Fibroblast of mammary gland (primary cell): Measurements from ENCODE around the gene NFIB.

Source experiments
- DNase-seq: peaks from one replicate; pipeline ENCODE4 v3.0.0-alpha.2; 2010; ENCODE audit warnings: low read depth
- H3K4me3 ChIP-seq: 2 replicates; pipeline ENCODE4 v1.5.1; 2011; ENCODE audit warnings: low read depth, mild to moderate bottlenecking, low read length, moderate library complexity; ENCODE audit not compliant: control insufficient read depth
- TF ChIP-seq, protein P1 (sequence below): conservative IDR thresholded peaks from 2 replicates; pipeline ENCODE4 v1.5.1; 2011; ENCODE audit warnings: low read depth, low read length, inconsistent platforms; ENCODE audit not compliant: control insufficient read depth, insufficient read depth

NFIB gene

DNA sequence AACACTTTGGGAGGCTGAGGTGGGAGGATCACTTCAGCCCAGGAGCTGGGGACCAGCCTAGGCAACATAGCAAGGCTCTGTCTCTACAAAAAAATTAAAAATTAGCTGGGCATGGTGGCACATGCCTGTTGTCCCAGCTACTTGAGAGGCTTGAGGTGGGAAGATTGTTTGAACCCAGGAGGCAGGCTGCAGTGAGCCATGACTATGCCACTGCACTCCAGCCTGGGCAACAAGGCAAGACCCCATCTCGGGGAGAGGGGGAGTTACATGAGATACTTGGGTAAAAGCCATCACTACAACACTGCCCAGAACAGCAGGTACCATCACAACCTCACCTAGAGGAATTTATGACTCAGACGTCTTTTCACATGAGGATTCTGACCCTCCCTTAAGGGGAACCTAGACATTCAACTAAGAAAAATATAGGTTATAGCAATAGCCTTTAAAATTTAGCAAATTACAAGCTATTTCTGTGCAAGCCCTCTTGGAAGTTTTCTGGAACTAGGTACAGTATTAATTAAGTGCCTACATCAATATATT lies 143.5 kb downstream of the NFIB start:
- DNase-seq, result no peak
- no peak overlapping the region for H3K4me3 ChIP-seq
- TF ChIP-seq, protein P1, sequence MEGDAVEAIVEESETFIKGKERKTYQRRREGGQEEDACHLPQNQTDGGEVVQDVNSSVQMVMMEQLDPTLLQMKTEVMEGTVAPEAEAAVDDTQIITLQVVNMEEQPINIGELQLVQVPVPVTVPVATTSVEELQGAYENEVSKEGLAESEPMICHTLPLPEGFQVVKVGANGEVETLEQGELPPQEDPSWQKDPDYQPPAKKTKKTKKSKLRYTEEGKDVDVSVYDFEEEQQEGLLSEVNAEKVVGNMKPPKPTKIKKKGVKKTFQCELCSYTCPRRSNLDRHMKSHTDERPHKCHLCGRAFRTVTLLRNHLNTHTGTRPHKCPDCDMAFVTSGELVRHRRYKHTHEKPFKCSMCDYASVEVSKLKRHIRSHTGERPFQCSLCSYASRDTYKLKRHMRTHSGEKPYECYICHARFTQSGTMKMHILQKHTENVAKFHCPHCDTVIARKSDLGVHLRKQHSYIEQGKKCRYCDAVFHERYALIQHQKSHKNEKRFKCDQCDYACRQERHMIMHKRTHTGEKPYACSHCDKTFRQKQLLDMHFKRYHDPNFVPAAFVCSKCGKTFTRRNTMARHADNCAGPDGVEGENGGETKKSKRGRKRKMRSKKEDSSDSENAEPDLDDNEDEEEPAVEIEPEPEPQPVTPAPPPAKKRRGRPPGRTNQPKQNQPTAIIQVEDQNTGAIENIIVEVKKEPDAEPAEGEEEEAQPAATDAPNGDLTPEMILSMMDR, result no peak

DNA sequence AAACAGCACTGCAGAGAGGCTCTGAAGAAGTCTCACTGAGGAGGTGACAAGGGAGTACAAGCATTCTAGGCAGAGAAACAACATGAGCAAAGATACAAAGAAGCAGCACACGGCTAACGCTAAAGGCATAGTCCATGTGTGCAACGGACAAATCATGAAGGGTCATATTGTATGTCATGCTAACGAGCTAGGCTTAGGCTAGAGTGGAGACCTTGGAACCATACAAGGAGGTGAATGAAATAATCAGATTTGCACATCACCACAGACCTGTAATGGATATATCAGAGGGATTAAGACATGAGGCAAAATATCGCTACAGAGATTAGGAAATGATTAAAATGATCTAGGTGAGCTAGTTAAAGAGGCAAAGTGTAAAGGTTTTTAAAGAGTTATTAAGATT lies 145.6 kb downstream of the NFIB start:
- no peak overlapping the region for H3K4me3 ChIP-seq
- DNase-seq, result no peak
- TF ChIP-seq, protein P1, result no peak

DNA sequence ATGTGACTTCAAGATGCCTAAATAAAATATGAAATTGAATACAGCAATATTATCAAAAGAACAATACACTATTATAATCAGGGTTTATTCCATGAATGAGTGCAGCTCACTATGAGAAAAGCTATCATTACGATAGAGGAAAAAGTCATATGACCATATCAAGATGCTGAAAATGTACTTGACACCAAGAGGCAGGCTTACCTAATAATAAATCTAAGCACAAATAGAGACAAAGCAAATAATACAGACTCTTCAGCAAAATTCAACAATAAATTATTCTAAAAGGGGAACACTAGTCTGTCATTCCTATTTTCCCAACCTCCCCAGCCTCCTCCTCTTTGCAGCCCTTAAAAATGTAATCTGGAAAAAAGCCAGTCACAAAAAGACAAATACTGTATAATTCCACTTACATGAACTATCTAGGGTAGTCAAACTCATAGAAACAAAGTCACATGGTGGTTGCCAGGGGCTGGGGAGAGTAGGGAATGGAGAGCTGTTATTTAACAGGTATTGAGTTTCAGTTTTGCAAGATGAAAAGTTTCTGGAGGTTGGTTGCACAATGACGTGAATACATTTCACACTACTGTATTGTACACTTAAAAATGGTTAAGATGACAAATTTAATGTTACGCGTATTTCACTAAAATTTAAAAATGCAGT lies 148.4 kb downstream of the NFIB start:
- no peak for DNase-seq
- H3K4me3 ChIP-seq, result no peak overlapping the region
- TF ChIP-seq, protein P1, result no peak

DNA sequence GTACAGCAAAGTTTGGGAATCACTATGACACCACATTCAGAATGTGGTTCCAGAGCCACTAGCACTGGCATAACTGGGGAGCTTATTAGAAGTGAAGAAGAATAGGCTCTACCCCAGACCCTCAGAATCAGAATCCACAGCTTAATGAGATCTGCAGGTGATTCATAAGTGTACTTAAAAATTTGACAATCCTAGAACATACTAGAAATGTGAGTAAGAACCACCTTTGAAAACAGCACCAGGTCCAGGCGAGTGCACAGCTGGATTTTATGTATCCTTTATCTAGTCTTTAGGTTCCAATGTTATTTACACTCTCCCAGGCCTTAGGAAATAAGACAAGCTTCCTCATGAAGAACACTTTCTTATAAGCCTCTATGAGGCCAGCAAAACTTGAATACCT lies 149.0 kb downstream of the NFIB start:
- no peak for DNase-seq
- no peak overlapping the region for H3K4me3 ChIP-seq
- TF ChIP-seq, protein P1, result no peak

DNA sequence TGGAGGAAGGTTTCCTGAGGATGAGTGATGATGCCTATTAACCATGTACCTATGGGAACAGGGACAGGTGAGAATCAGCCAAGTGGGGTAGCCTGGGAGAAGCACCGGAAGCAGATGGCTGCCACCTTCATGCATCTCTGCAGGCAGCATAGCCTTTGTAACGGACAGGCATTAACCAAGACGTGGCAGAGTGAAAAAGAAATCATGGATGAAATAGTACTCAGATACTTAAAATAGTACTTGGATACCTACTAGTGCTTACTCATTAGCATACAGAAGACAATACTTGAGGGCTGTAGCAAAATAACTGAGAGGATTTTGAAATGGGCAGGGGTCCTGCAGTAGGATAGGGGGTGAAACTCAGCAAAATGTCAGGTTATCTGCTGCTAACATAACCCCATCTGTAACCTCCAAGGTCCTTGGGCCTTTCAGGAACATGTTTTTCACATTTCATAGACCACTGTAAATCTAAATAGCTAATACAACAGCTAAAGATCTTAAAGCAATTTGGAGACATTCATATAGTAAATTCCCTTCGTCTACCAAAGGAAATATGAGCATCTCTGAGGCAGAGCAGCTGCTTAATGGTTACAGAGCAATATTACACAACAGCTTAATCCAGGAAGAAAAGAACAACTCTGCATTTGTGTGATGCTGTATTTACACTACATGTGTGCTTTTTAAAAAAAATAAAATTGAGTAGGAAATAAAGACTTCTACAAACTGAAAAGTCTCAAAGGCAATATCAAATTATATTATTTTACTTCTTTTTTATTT lies 154.3 kb downstream of the NFIB start:
- no peak for DNase-seq

DNA sequence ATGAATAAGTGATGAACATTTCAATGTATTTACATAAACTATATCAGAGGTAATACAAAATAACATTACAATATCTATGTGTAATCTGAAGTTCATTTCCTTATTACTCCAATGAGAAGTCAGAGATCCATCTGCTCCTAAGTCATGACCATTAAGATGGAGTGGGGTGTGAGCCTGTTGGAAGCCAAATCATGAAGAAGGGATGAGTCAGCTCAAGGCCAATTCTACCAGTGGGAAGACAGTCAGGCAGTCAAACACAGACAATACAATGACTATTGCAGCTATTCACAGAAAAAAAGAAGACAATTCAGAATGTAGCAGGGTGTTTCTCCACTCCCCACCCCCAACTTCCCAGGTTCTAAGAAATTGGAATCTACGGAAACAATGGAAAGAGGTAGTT lies 155.0 kb downstream of the NFIB start:
- peak; percentile 85 for DNase-seq
- TF ChIP-seq, protein P1, result no peak
- no peak overlapping the region for H3K4me3 ChIP-seq

More for the DNA sequence above, 154.3 kb downstream of the NFIB start:
- no peak overlapping the region for H3K4me3 ChIP-seq
- TF ChIP-seq, protein P1, result no peak
